SK-N-SH treated with all-trans-retinoic acid at 6 μM for 48 hours (cell line): ENCODE results near the gene HMCN2.

Experiments
- ATAC-seq: fragments of 200-7000 bp; cut with Tn5 transposase; 3 replicates; pipeline ENCODE4 v1.9.1; 2020; ENCODE audit warnings: mild to moderate bottlenecking, moderate library complexity
- ARNTL ChIP-seq: fragments of 450-650 bp; formaldehyde crosslinking; IDR thresholded peaks from 2 replicates; pipeline ENCODE4 v1.5.0; 2020; ENCODE audit warnings: low read depth, mild to moderate bottlenecking, moderate library complexity, borderline replicate concordance
- BACH2 ChIP-seq: fragments of 250-450 bp; sonication (Bioruptor Pico); IDR thresholded peaks from 2 replicates; pipeline ENCODE4 v1.9.0; 2021; ENCODE audit warnings: mild to moderate bottlenecking, borderline replicate concordance
- ESRRG ChIP-seq: fragments of 250-450 bp; sonication (Bioruptor Pico); IDR thresholded peaks from 2 replicates; pipeline ENCODE4 v1.6.1; 2021; ENCODE audit warnings: mild to moderate bottlenecking
- GLIS3 ChIP-seq: fragments of 250-450 bp; sonication (Bioruptor Pico); IDR thresholded peaks from 2 replicates; pipeline ENCODE4 v1.5.0; 2020; ENCODE audit warnings: mild to moderate bottlenecking, moderate library complexity
- ISL1 ChIP-seq: fragments of 250-450 bp; sonication (Bioruptor Pico); IDR thresholded peaks from 2 replicates; pipeline ENCODE4 v2.1.2; 2022; ENCODE audit warnings: mild to moderate bottlenecking, moderate library complexity
- OSR1 ChIP-seq: fragments of 250-450 bp; sonication (Bioruptor Pico); IDR thresholded peaks from 2 replicates; pipeline ENCODE4 v1.8.0; 2022; ENCODE audit warnings: moderate library complexity, mild to moderate bottlenecking, inconsistent platforms
- PPARA ChIP-seq: fragments of 250-450 bp; sonication (Bioruptor Pico); IDR thresholded peaks from 2 replicates; pipeline ENCODE4 v1.5.0; 2020; ENCODE audit warnings: mild to moderate bottlenecking, borderline replicate concordance
- RARB ChIP-seq: fragments of 250-450 bp; sonication (Bioruptor Pico); IDR thresholded peaks from 2 replicates; pipeline ENCODE4 v1.8.0; 2021; ENCODE audit warnings: mild to moderate bottlenecking, moderate library complexity
- SNAI2 ChIP-seq: fragments of 250-450 bp; sonication (Bioruptor Pico); IDR thresholded peaks from 2 replicates; pipeline ENCODE4 v1.5.0; 2020; ENCODE audit warnings: mild to moderate bottlenecking, moderate library complexity
- TCF4 ChIP-seq: fragments of 250-450 bp; sonication (Bioruptor Pico); IDR thresholded peaks from 2 replicates; pipeline ENCODE4 v1.8.0; 2021; ENCODE audit warnings: mild to moderate bottlenecking, moderate library complexity, borderline replicate concordance
- TOX ChIP-seq: fragments of 250-450 bp; sonication (Bioruptor Pico); IDR thresholded peaks from 2 replicates; pipeline ENCODE4 v1.8.0; 2021; ENCODE audit warnings: mild to moderate bottlenecking, moderate library complexity, borderline replicate concordance
- ZC3H10 ChIP-seq: fragments of 250-450 bp; sonication (Bioruptor Pico); IDR thresholded peaks from 2 replicates; pipeline ENCODE4 v1.5.1; 2021; ENCODE audit warnings: mild to moderate bottlenecking, moderate library complexity
- ZFP3 ChIP-seq: fragments of 250-450 bp; sonication (Bioruptor Pico); IDR thresholded peaks from 2 replicates; pipeline ENCODE4 v1.5.0; 2020; ENCODE audit warnings: mild to moderate bottlenecking, moderate library complexity
- ZFP30 ChIP-seq: fragments of 450-650 bp; formaldehyde crosslinking; IDR thresholded peaks from 2 replicates; pipeline ENCODE4 v1.5.0; 2022; ENCODE audit warnings: mild to moderate bottlenecking, moderate library complexity
- ZNF565 ChIP-seq: fragments of 450-650 bp; formaldehyde crosslinking; conservative IDR thresholded peaks from 2 replicates; pipeline ENCODE4 v1.5.0; 2020; ENCODE audit warnings: low read depth, mild to moderate bottlenecking, moderate library complexity
- ZNF70 ChIP-seq: fragments of 450-650 bp; formaldehyde crosslinking; IDR thresholded peaks from 2 replicates; pipeline ENCODE4 v1.5.0; 2020; ENCODE audit warnings: mild to moderate bottlenecking, moderate library complexity
- ZNF8 ChIP-seq: fragments of 450-650 bp; formaldehyde crosslinking; IDR thresholded peaks from 2 replicates; pipeline ENCODE4 v1.5.0; 2020; ENCODE audit warnings: mild to moderate bottlenecking, moderate library complexity
- TF ChIP-seq, protein P1 (sequence below): fragments of 250-450 bp; sonication (Bioruptor Pico); IDR thresholded peaks from 2 replicates; pipeline ENCODE4 v1.5.1; 2020; ENCODE audit warnings: low read depth, mild to moderate bottlenecking, moderate library complexity
- TF ChIP-seq, protein P2 (sequence below): fragments of 250-450 bp; sonication (Bioruptor Pico); IDR thresholded peaks from 2 replicates; pipeline ENCODE4 v1.8.0; 2020; ENCODE audit warnings: mild to moderate bottlenecking, moderate library complexity, borderline replicate concordance
- TF ChIP-seq, protein P3 (sequence below): fragments of 250-450 bp; sonication (Bioruptor Pico); IDR thresholded peaks from 2 replicates; pipeline ENCODE4 v1.5.1; 2021; ENCODE audit warnings: mild to moderate bottlenecking, moderate library complexity
- TF ChIP-seq, protein P4 (sequence below): fragments of 250-450 bp; sonication (Bioruptor Pico); IDR thresholded peaks from 2 replicates; pipeline ENCODE4 v1.5.0; 2020; ENCODE audit warnings: mild to moderate bottlenecking, moderate library complexity
- TF ChIP-seq, protein P5 (sequence below): fragments of 250-450 bp; sonication (Bioruptor Pico); IDR thresholded peaks from 2 replicates; pipeline ENCODE4 v1.8.0; 2021; ENCODE audit warnings: low read depth, mild to moderate bottlenecking, moderate library complexity, borderline replicate concordance

HMCN2 gene

DNA sequence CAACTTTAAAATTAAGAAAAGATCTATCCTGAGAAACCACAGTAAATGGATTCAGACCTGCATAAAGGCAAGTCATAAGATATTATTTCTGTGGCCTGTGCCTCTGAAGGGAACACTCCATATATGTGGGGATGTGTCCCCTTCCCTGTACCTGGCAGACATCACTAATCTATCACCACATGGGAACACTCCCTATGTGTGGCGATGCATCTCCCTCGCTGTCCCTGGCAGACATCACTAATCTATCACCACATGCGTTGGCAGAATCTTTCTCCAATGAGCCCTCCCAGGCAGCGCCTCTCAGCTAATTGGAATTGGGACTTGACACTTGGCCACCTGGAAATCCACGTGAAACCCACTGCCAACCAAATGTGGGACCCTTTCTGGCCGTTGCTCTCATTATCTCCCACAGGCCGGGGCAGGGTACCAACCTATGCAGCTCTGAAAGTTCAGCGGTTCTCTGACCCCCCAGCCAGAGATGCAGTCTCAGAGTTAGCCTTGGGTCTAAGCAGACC lies 154.0 kb downstream of the HMCN2 start:
- TF ChIP-seq PPARA (CRISPR knock-in tag) (no peak), GLIS3 (CRISPR knock-in tag) (no peak)

DNA sequence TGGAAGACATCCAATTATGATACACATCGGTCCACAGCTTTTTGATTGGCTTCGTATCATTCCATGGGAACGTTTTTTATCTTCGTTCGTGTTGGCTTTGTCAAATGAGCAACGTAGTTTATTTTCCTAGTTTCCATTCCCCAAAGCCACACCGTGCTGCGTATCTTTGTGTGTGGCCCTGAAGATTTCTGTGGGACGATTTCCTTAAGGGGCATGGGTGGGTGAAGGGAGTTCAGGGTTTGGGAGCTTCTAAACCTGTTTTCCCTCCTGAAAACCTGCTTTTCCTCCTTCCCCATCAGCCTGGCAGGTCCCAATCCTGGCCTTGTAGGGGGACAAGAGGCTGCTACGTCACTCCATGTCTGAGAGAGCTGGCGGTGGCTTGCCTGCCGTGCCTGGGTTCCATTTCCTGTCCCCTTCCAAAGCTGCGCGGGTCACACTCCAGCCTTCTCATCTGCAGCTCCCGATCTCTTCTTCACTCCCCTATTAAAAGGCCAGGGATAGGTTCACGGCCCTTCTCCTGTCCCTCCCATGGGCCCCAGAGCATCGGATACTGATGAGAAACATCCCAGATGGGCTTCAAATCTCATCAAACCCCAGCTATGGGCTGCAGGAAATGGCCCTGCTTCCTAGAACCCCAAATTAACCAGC lies 155.7 kb downstream of the HMCN2 start:
- TF ChIP-seq ZNF565 (no peak), SNAI2 (CRISPR knock-in tag) (no peak), ISL1 (CRISPR knock-in tag) (no peak), TOX (no peak), ESRRG (CRISPR knock-in tag) (no peak), ZFP30 (no peak), ZNF8 (CRISPR knock-in tag) (no peak), TCF4 (no peak), ZFP3 (CRISPR knock-in tag) (no peak), ARNTL (no peak), ZNF70 (CRISPR knock-in tag) (no peak), BACH2 (no peak)
- TF ChIP-seq, protein P1, sequence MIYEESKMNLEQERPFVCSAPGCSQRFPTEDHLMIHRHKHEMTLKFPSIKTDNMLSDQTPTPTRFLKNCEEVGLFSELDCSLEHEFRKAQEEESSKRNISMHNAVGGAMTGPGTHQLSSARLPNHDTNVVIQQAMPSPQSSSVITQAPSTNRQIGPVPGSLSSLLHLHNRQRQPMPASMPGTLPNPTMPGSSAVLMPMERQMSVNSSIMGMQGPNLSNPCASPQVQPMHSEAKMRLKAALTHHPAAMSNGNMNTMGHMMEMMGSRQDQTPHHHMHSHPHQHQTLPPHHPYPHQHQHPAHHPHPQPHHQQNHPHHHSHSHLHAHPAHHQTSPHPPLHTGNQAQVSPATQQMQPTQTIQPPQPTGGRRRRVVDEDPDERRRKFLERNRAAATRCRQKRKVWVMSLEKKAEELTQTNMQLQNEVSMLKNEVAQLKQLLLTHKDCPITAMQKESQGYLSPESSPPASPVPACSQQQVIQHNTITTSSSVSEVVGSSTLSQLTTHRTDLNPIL (CRISPR knock-in tag) = no peak
- TF ChIP-seq, protein P2, sequence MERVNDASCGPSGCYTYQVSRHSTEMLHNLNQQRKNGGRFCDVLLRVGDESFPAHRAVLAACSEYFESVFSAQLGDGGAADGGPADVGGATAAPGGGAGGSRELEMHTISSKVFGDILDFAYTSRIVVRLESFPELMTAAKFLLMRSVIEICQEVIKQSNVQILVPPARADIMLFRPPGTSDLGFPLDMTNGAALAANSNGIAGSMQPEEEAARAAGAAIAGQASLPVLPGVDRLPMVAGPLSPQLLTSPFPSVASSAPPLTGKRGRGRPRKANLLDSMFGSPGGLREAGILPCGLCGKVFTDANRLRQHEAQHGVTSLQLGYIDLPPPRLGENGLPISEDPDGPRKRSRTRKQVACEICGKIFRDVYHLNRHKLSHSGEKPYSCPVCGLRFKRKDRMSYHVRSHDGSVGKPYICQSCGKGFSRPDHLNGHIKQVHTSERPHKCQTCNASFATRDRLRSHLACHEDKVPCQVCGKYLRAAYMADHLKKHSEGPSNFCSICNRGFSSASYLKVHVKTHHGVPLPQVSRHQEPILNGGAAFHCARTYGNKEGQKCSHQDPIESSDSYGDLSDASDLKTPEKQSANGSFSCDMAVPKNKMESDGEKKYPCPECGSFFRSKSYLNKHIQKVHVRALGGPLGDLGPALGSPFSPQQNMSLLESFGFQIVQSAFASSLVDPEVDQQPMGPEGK (CRISPR knock-in tag) = no peak
- TF ChIP-seq, protein P3, sequence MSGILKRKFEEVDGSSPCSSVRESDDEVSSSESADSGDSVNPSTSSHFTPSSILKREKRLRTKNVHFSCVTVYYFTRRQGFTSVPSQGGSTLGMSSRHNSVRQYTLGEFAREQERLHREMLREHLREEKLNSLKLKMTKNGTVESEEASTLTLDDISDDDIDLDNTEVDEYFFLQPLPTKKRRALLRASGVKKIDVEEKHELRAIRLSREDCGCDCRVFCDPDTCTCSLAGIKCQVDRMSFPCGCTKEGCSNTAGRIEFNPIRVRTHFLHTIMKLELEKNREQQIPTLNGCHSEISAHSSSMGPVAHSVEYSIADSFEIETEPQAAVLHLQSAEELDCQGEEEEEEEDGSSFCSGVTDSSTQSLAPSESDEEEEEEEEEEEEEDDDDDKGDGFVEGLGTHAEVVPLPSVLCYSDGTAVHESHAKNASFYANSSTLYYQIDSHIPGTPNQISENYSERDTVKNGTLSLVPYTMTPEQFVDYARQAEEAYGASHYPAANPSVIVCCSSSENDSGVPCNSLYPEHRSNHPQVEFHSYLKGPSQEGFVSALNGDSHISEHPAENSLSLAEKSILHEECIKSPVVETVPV = no peak

More for the DNA sequence above, 154.0 kb downstream of the HMCN2 start:
- ATAC-seq = no peak

DNA sequence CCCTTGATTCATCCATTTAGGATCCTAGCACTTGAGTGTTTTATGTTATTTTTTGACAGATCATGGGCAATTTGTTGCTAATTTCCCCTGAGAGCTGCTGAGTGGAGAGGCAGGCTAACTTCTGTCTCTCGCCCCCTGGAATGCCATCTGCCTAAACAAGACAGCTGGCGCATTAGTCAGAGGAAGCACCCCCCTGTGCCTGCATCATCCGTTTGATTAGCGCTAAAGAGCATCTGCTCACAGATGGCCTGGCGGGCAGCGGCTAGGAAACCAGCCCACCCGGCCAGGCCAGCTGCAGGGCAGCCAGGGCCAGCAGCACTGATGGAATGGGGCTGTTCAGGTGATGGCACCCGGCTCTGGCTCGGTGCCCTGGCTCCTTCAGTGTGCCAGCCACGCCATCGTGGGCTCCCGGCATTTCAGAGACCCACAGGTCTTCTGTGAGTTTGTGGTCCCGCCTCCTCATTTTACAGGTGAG lies 156.3 kb downstream of the HMCN2 start:
- ATAC-seq = peak; percentile 79
- peak; percentile 66; the same call in 1 of the 2 replicates for TF ChIP-seq ZNF565
- peak; percentile 72 for TF ChIP-seq ISL1 (CRISPR knock-in tag)
- TF ChIP-seq ZNF70 (CRISPR knock-in tag) = no peak
- TF ChIP-seq BACH2 = no peak
- TF ChIP-seq TOX = no peak
- no peak for TF ChIP-seq RARB (CRISPR knock-in tag)
- TF ChIP-seq OSR1 = no peak
- TF ChIP-seq PPARA (CRISPR knock-in tag) = no peak
- no peak for TF ChIP-seq ESRRG (CRISPR knock-in tag)
- TF ChIP-seq SNAI2 (CRISPR knock-in tag) = peak; percentile 95
- no peak for TF ChIP-seq ZC3H10 (CRISPR knock-in tag)
- 0 out of 2 replicates have a peak, but pooled peaks have one; percentile 20 for TF ChIP-seq ZNF8 (CRISPR knock-in tag)
- TF ChIP-seq, protein P3 = peak; percentile 24; the same call in 1 of the 2 replicates
- TF ChIP-seq TCF4 = peak; percentile 99
- no peak for TF ChIP-seq ZFP30
- TF ChIP-seq, protein P4, sequence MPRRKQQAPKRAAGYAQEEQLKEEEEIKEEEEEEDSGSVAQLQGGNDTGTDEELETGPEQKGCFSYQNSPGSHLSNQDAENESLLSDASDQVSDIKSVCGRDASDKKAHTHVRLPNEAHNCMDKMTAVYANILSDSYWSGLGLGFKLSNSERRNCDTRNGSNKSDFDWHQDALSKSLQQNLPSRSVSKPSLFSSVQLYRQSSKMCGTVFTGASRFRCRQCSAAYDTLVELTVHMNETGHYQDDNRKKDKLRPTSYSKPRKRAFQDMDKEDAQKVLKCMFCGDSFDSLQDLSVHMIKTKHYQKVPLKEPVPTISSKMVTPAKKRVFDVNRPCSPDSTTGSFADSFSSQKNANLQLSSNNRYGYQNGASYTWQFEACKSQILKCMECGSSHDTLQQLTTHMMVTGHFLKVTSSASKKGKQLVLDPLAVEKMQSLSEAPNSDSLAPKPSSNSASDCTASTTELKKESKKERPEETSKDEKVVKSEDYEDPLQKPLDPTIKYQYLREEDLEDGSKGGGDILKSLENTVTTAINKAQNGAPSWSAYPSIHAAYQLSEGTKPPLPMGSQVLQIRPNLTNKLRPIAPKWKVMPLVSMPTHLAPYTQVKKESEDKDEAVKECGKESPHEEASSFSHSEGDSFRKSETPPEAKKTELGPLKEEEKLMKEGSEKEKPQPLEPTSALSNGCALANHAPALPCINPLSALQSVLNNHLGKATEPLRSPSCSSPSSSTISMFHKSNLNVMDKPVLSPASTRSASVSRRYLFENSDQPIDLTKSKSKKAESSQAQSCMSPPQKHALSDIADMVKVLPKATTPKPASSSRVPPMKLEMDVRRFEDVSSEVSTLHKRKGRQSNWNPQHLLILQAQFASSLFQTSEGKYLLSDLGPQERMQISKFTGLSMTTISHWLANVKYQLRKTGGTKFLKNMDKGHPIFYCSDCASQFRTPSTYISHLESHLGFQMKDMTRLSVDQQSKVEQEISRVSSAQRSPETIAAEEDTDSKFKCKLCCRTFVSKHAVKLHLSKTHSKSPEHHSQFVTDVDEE (CRISPR knock-in tag) = peak; percentile 98
- TF ChIP-seq, protein P1 (CRISPR knock-in tag) = no peak; the same call in 1 of the 2 replicates
- TF ChIP-seq GLIS3 (CRISPR knock-in tag) = peak; percentile 73; the same call in 1 of the 2 replicates
- TF ChIP-seq, protein P5, sequence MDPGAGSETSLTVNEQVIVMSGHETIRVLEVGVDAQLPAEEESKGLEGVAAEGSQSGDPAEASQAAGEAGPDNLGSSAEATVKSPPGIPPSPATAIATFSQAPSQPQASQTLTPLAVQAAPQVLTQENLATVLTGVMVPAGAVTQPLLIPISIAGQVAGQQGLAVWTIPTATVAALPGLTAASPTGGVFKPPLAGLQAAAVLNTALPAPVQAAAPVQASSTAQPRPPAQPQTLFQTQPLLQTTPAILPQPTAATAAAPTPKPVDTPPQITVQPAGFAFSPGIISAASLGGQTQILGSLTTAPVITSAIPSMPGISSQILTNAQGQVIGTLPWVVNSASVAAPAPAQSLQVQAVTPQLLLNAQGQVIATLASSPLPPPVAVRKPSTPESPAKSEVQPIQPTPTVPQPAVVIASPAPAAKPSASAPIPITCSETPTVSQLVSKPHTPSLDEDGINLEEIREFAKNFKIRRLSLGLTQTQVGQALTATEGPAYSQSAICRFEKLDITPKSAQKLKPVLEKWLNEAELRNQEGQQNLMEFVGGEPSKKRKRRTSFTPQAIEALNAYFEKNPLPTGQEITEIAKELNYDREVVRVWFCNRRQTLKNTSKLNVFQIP (CRISPR knock-in tag) = no peak
- peak; percentile 61; the same call in 1 of the 2 replicates for TF ChIP-seq ZFP3 (CRISPR knock-in tag)

More for the DNA sequence above, 155.7 kb downstream of the HMCN2 start:
- ATAC-seq = peak; percentile 58
